Memory B cell (primary cell): ENCODE measurements around the gene SNCA.

Experiments used
- ATAC-seq: fragments of 150-1000 bp; cut with Tn5 transposase; 2 replicates; pipeline ENCODE4 v1.10.0; 2021; ENCODE audit warnings: low read depth, mild to moderate bottlenecking, moderate library complexity
- DNase-seq, 2 donors: peaks; one replicate each; pipeline ENCODE4 v3.0.0; 2022; ENCODE audit warnings: low spot score in 2 of 2
- H3K27ac Mint-ChIP-seq: one replicate; pipeline ENCODE4 v1.8.0; 2022; ENCODE audit warnings: mild to moderate bottlenecking, moderate library complexity, mixed read lengths
- H3K27me3 Mint-ChIP-seq: one replicate; pipeline ENCODE4 v1.8.0; 2022; ENCODE audit warnings: mixed read lengths
- H3K36me3 Mint-ChIP-seq: one replicate; pipeline ENCODE4 v1.8.0; 2022; ENCODE audit warnings: mild to moderate bottlenecking, mixed read lengths
- H3K4me1 Mint-ChIP-seq: one replicate; pipeline ENCODE4 v1.8.0; 2022; ENCODE audit warnings: mixed read lengths
- H3K4me3 Mint-ChIP-seq: one replicate; pipeline ENCODE4 v1.8.0; 2022; ENCODE audit warnings: mild to moderate bottlenecking, moderate library complexity, mixed read lengths
- H3K9me3 Mint-ChIP-seq: one replicate; pipeline ENCODE4 v1.8.0; 2022; ENCODE audit warnings: mixed read lengths

The SNCA gene

DNA sequence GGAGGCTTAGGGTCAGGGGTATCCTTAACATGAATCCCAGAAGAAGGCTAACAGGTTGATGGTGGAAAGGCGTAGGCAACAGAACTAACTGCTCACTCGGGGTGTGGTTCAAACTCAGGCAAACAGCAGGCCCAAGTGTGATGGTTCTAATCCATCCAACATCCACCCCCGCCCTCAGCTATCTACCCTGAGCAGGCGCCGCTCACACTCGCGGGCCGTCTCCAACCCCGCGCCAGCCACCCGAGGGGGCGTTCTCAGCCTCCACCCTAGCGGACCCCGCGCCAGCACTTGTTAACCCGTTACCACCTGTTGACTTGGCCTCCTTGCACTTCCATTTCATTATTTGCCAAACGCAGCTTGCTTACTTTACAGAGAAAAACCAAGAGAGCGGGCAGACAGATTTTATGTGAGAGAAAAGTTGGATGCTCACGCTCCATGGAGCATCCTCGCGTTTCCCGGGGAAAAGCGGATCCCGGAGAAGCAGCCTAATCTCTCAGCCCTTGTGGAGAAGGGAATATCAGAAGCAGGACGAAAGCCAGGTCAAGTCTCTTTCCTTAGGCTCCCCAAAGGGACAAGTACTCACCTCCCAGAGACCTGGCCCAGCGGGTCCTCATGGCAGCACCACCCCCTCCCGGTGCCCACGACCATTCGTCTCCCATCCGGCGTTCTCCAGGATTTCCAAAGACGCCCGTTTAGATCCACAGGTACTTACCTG, 773 bp downstream of the SNCA start:
- Mint-ChIP-seq H3K27me3 (peaks cover 24% of the 10 kb centered on the region), H3K4me3 (peak overlapping the region; percentile 1), H3K4me1 (peaks cover 8% of the 10 kb centered on the region), H3K36me3 (no peaks in the 10 kb centered on the region), H3K9me3 (no peaks in the 10 kb centered on the region), H3K27ac (no peak overlapping the region)
- DNase-seq (no peak), ATAC-seq (no peak)

DNA sequence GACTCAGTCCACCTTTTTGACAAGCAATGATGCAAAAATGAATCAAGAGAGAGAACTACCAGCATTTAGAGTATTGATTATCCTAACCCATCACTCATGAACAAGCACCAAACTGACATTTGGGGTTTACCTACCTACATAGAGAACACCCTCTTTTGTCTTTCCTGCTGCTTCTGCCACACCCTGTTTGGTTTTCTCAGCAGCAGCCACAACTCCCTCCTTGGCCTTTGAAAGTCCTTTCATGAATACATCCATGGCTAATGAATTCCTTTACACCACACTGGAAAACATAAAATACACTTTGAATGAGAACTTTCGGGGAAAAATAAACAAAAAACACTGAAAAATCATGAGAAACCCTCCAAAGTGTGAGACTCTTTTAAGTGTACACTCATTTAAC, 1.5 kb downstream of the SNCA start:
- DNase-seq (no peak), ATAC-seq (no peak)
- Mint-ChIP-seq H3K27me3 (peaks cover 20% of the 10 kb centered on the region), H3K36me3 (no peaks in the 10 kb centered on the region), H3K27ac (no peak overlapping the region), H3K9me3 (no peaks in the 10 kb centered on the region), H3K4me1 (peaks cover 8% of the 10 kb centered on the region), H3K4me3 (no peak overlapping the region)

DNA sequence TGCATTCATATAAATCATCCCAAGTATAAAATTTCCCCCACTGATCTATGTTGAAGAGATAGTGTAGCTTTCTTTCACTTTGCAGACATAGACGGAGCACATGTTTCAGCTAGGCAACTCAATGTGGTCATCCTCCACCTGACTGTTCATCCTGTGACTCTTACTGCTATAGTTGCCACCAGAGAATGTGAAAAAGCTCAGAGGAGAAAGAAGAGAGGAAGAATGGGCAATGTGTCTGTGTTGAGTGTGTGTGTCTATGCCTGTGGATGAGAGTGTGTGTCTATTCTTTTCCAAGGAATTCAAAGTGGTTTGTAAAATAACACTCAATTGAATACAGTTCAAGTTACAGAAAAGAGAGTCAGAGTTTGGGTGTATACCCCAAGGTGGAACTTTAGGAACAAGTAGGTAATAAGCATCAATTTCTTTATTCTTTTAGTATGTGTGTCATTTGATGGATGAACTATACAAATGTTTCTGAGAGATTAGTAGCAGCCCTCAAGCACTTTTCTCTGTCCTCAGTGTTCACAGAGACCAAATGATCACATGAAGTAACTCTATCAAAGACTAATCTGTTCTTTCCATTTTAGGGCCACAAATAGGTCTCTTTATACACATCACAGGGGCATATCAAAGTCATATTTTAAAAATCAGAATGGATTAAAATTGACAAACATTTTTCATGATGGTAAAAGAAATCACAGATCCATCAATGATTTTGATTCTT, 2.3 kb downstream of the SNCA start:
- no peak for ATAC-seq
- H3K9me3 Mint-ChIP-seq, result no peaks in the 10 kb centered on the region
- no peaks in the 10 kb centered on the region for H3K36me3 Mint-ChIP-seq
- no peak for DNase-seq
- H3K4me1 Mint-ChIP-seq, result peaks cover 8% of the 10 kb centered on the region
- H3K27me3 Mint-ChIP-seq, result peaks cover 18% of the 10 kb centered on the region
- no peak overlapping the region for H3K4me3 Mint-ChIP-seq
- no peak overlapping the region for H3K27ac Mint-ChIP-seq

DNA sequence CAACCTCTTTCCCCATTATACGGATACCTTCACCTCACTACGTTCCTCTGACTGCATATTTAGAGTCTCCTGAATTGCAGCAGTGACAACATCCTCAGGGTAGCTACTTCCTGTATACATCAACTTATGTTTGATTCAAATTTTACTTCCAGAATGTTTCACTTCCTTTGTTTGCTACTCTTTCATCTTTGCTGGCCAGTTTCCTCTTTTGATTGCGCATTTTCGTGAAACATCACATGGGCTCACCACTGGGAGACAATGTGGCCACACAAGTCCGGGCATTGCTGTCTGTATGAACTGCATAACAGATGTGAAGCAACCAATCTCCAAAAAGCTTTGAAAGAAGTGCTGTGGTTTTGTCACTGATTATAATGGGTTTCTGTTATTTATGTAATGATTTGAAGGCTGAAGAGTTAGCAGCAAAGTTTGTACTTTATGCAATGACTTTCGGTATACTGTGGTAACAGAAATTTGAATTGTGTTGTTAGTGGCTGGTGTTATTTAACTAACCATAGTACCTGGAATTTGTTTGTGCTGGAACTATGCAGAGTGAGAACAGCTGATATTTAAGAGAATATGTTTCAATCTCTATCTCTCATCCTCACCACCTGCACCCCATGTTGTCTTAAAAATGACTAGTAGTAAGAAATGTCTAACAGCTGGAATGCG, 7.4 kb downstream of the SNCA start:
- ATAC-seq, result peak; percentile 92
- DNase-seq, result peak in 1 of 2 donors; percentile 48
- H3K27me3 Mint-ChIP-seq, result peaks cover 3% of the 10 kb centered on the region
- H3K4me1 Mint-ChIP-seq, result peaks cover 7% of the 10 kb centered on the region
- no peaks in the 10 kb centered on the region for H3K9me3 Mint-ChIP-seq
- peak overlapping the region; percentile 8 for H3K27ac Mint-ChIP-seq
- H3K4me3 Mint-ChIP-seq, result peak overlapping the region; percentile 43
- no peaks in the 10 kb centered on the region for H3K36me3 Mint-ChIP-seq

DNA sequence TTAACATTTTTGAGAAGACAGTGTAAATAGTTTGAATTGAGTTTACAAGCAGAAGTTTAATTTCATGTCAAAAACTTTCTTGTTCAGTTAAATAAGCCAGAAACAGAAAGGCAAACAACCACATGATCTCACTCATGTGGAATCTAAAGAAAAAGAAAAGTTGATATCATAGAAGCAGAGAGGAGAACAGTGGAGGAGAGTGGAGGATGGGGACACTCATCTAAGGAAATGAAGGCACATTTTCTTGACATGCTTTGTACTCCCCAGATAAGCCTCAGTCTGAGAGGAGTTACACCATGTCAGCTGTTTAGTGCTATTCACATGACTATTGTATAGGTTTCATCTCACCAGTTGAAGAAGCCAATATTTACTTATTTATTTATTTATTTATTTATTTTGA, 13.5 kb downstream of the SNCA start:
- no peak overlapping the region for H3K4me3 Mint-ChIP-seq
- no peaks in the 10 kb centered on the region for H3K27me3 Mint-ChIP-seq
- peaks cover 3% of the 10 kb centered on the region for H3K4me1 Mint-ChIP-seq
- DNase-seq (no peak), ATAC-seq (no peak)
- H3K36me3 Mint-ChIP-seq, result no peaks in the 10 kb centered on the region
- peaks cover 2% of the 10 kb centered on the region for H3K9me3 Mint-ChIP-seq
- H3K27ac Mint-ChIP-seq, result no peak overlapping the region

DNA sequence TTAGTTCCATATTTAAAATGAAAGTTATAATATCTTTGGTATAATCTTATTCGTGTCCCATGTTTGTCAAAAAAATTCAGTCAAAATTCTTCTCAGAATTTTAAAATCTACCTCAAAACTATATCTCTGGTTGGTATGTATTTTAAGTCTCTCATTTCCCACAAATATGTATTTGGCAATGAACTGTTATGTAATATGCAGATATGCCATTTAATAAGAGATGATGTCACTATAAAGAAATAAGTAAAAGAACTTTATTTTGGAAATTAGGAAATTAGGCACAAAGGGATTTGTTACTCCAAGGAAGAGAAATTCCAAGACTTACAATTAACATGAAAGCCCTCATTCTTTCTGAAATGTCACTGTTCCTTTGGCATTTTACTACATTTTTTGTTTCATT, 15.3 kb downstream of the SNCA start:
- Mint-ChIP-seq H3K27ac (no peak overlapping the region), H3K9me3 (peaks cover 2% of the 10 kb centered on the region)
- ATAC-seq, result no peak

DNA sequence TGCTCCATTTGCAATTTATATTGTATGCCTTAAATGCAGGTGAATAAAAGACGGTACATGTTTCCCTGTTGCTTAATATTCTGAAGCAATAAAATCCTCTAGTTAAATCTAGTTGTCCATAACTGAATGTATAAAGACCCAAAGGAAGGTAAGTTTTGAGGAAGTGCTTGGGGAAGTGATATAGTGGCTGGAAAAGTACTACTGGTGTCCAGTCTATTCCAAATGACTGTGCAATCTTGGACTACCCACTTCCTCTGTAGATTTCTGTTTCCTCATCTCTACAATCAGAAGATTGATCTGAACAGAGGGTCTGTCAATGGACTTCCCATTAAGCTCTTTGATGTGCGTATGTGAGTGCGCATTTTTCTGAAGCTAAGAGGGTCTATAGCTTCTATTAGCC, 17.0 kb downstream of the SNCA start:
- H3K9me3 Mint-ChIP-seq, result peaks cover 2% of the 10 kb centered on the region
- ATAC-seq (no peak), DNase-seq (no peak)
- no peaks in the 10 kb centered on the region for H3K36me3 Mint-ChIP-seq
- no peaks in the 10 kb centered on the region for H3K4me1 Mint-ChIP-seq
- H3K4me3 Mint-ChIP-seq, result no peak overlapping the region
- no peaks in the 10 kb centered on the region for H3K27me3 Mint-ChIP-seq
- H3K27ac Mint-ChIP-seq, result no peak overlapping the region

More for the DNA sequence above, 15.3 kb downstream of the SNCA start:
- Mint-ChIP-seq H3K4me3 (no peak overlapping the region), H3K36me3 (no peaks in the 10 kb centered on the region), H3K27me3 (no peaks in the 10 kb centered on the region), H3K4me1 (no peaks in the 10 kb centered on the region)
- DNase-seq, result no peak

DNA sequence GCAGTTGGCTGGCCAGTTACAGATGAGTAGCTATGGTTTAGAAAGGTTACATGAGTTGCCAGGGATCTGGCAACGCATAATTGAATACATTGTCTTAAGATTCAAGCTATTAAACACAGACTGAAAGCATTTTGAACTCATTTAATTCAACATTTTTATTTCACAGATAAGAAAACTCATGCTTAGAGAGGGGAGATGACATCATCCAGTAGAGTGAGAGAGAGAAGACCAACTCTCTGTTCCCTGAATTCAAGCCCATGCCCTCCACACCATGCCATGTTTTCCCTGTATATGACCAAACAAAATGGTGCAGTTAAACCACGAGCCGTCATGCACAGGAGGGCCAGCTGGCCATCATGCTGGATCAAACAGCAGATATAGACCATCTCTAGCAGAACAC, 22.6 kb downstream of the SNCA start:
- no peaks in the 10 kb centered on the region for H3K27me3 Mint-ChIP-seq
- no peak for ATAC-seq
- H3K27ac Mint-ChIP-seq, result no peak overlapping the region
- no peak for DNase-seq
- H3K9me3 Mint-ChIP-seq, result peaks cover 3% of the 10 kb centered on the region
- H3K4me3 Mint-ChIP-seq, result no peak overlapping the region
- H3K36me3 Mint-ChIP-seq, result no peaks in the 10 kb centered on the region
- H3K4me1 Mint-ChIP-seq, result no peaks in the 10 kb centered on the region

DNA sequence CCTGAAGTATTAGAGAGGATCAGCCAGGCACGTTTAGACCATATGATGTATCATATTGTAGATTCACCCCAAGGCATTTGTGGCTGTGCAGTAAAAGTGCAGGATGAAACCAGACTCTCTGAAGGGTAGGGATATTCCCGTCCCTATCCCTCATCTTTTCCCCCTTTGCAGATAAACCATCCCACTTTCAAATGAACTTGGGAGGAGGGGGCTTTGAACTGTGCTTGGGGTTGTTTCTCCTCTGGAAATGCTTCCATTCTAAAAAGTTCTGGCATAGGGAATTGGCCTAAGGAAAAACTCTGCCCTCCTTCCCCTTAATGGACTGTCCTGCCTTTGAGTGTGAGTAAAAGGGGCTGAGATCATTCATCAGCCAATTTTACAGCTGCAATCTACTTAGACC, 23.8 kb downstream of the SNCA start:
- ATAC-seq, result no peak
- no peaks in the 10 kb centered on the region for H3K4me1 Mint-ChIP-seq
- DNase-seq, result no peak
- H3K27ac Mint-ChIP-seq, result no peak overlapping the region
- H3K27me3 Mint-ChIP-seq, result no peaks in the 10 kb centered on the region
- H3K4me3 Mint-ChIP-seq, result no peak overlapping the region
- peaks cover 3% of the 10 kb centered on the region for H3K9me3 Mint-ChIP-seq
- H3K36me3 Mint-ChIP-seq, result no peaks in the 10 kb centered on the region

DNA sequence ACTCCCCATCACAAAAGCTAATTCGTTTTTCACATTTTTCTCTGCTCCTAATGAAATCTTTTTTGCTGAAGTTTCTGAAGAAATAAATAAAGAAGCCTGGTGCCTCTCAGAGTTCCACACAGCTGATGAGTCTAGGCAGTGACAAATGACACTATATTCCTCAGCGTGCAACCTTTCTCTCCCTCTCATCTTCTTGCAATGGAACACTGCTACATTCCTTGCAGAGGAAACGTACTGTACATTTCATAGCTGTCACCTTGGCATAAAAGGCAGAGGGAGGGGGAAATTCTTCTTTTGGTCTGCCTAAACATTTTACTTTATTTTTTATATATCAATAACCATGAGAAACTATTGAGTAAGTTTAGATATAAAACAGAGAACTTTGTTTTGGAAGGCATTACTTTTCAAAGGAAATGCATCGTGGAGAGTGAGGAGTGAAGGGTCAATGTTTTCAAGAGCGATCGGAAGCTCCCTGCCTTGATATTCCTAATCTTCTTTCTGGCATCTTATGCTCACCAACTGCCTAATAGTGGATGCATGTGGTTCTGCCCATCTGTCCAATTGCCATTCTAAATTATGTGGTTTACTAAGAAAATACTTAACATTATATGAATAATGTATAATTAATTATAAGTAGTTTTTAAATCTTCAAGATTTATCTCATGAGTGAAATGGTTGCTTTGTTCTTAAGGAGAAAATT, 29.4 kb downstream of the SNCA start:
- no peak overlapping the region for H3K27ac Mint-ChIP-seq
- no peaks in the 10 kb centered on the region for H3K4me1 Mint-ChIP-seq
- H3K4me3 Mint-ChIP-seq, result no peak overlapping the region
- H3K27me3 Mint-ChIP-seq, result no peaks in the 10 kb centered on the region
- no peaks in the 10 kb centered on the region for H3K36me3 Mint-ChIP-seq
- ATAC-seq (no peak), DNase-seq (no peak)
- peaks cover 3% of the 10 kb centered on the region for H3K9me3 Mint-ChIP-seq

DNA sequence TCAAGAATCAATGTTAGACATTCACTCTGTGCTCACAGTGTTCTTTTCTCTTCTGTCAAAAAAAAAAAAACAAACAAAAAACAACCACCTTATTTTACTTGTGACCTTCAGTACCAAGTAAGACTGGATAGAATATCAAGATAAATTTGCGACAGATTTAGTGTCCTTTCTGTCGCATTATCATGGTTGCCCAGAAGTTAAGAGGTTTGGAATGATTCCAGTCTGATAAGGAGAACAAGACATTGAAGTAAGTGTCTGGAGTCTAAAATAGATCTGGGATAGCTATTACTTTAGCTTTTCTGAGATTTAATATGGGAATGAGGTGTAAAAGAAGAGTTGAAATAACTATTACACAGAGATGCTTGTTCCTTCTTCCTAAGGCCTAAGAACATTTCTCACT, 31.7 kb downstream of the SNCA start:
- no peak overlapping the region for H3K27ac Mint-ChIP-seq
- DNase-seq (no peak), ATAC-seq (no peak)
- H3K9me3 Mint-ChIP-seq, result peaks cover 3% of the 10 kb centered on the region
- H3K27me3 Mint-ChIP-seq, result no peaks in the 10 kb centered on the region
- H3K4me1 Mint-ChIP-seq, result no peaks in the 10 kb centered on the region
- H3K4me3 Mint-ChIP-seq, result no peak overlapping the region
- no peaks in the 10 kb centered on the region for H3K36me3 Mint-ChIP-seq

DNA sequence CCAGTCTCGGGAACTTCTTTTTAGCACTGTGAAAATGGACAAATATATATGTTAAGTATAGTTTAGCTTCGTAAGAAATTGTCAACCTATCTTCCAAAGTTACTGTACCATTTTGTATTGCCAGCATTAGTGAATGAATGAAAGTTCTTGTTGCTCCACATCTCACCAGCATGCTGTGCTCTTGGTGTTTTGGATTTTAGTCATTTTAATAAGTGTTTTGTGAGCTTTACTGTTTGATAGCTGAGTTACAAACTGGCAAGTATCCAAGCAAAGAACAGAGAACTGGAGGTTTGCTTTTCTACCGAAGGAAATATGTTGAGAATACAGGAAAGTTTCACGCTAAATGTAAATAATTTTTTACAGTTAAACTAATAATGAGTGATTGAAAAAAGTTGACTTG, 33.0 kb downstream of the SNCA start:
- H3K4me3 Mint-ChIP-seq, result no peak overlapping the region

DNA sequence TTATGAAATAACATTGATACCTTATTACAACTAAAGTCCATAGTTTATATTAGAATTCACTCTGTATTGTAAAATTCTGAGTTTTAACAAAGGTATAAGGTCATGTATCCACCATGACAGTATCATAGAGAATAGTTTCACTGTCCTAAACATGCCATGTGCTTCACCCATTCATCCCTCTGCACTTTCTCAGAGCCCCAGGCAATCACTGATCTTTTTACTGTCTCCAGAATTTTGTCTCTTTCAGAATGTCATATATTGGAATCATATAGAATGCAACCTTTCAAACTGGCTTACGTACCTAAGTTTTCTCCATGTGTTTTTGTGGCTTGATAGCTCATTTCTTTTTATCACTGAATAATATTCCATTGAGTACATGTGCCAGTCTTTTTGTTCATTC, 33.9 kb downstream of the SNCA start:
- ATAC-seq (no peak), DNase-seq (no peak)
- Mint-ChIP-seq H3K9me3 (no peaks in the 10 kb centered on the region), H3K4me3 (no peak overlapping the region), H3K4me1 (no peaks in the 10 kb centered on the region), H3K36me3 (no peaks in the 10 kb centered on the region), H3K27ac (no peak overlapping the region), H3K27me3 (no peaks in the 10 kb centered on the region)

More for the DNA sequence above, 33.0 kb downstream of the SNCA start:
- DNase-seq (no peak), ATAC-seq (no peak)
- no peak overlapping the region for H3K27ac Mint-ChIP-seq
- no peaks in the 10 kb centered on the region for H3K4me1 Mint-ChIP-seq
- no peaks in the 10 kb centered on the region for H3K27me3 Mint-ChIP-seq
- no peaks in the 10 kb centered on the region for H3K9me3 Mint-ChIP-seq
- no peaks in the 10 kb centered on the region for H3K36me3 Mint-ChIP-seq

DNA sequence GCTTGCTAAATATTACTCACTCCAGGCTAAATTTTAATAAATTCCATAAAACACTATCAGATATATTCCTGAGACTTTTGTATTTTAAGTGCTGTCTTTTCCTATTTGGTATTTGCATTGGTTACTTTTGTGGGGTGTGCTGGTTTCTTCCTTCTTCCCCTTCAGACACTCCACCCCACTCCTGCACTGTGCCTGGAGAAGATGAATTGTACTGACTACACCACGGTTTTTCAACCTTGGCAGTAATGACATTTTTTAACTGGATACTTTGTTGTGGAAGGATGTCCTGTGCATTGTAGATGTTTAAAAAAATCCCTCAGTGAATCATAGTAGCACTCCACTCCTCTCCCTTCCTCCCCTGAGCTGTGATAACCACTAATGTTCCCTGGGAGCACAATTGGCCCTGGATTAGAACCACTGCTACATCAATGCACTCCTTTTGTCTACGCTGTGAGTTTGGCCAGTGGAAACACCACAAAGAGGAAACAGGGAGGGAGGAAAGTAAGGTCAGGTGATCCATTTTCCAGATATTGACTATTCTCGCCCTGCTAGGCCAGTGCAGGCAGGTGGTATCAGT, 36.3 kb downstream of the SNCA start:
- no peak for ATAC-seq
- no peak overlapping the region for H3K4me3 Mint-ChIP-seq
- H3K36me3 Mint-ChIP-seq, result no peaks in the 10 kb centered on the region
- H3K27ac Mint-ChIP-seq, result no peak overlapping the region
- no peaks in the 10 kb centered on the region for H3K9me3 Mint-ChIP-seq
- DNase-seq, result no peak
- no peaks in the 10 kb centered on the region for H3K4me1 Mint-ChIP-seq
- peaks cover 5% of the 10 kb centered on the region for H3K27me3 Mint-ChIP-seq
